Prostate gland (tissue), 2 donors: ENCODE measurements around the gene PSMB2.

ENCODE experiments used
- CTCF ChIP-seq, 4 experiments: fragments of 200-600 bp in 2 of 4; fragments of 450-650 bp in 2 of 4; sonication (generic) in 2 of 4; IDR thresholded peaks; 1 replicate in 3 of 4; 2 replicates in 1 of 4; pipeline ENCODE4 v1.5.1; 2016 to 2019; ENCODE audit warnings: antibody characterized with exemption in 4 of 4, mild to moderate bottlenecking in 2 of 4, moderate library complexity in 2 of 4
- POLR2AphosphoS5 ChIP-seq: sonication (generic); formaldehyde crosslinking; IDR thresholded peaks from one replicate; pipeline ENCODE4 v1.6.1; 2017; ENCODE audit warnings: antibody characterized with exemption

- TF ChIP-seq POLR2AphosphoS5 (no peak), CTCF (IDR thresholded peaks at IDR 0.05) (no peak)
Measured at GRCh38 chr1:35657851-35658250, 16.5 kb upstream of the PSMB2 start.
